Fibroblast of skin of back (primary cell): Measurements from ENCODE around the gene HSF4.

Source experiments
- DNase-seq: peaks from one replicate; pipeline ENCODE4 v3.0.0-alpha.2; 2013

The HSF4 gene

DNA sequence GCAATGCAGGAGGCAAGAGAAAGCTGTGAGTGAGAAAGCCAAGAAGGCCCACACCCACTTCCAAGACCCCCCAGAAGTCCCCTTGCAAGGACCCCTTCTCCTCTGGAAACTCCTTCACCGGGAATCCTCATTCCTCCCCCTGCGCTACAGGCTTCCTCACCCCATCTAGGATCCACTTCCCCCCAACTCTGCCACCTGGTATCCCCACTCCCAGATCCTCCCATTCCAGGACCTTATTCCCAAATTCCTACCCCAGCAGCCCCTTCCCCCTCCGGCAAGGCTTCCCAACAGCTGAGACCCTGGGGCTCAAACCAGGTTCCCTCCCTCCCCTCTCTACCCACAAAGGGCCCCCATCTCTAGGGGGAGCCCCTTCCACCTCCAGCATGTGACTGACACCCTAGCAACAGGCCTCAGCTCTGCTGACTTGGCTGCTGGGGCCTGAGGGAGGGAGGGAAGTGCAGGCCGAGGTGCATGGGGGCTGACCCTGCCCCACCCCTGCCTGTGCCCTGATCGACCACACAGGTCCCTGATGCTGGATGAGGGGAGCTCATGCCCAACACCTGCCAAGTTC, 2.1 kb downstream of the HSF4 start:
- no peak for DNase-seq

DNA sequence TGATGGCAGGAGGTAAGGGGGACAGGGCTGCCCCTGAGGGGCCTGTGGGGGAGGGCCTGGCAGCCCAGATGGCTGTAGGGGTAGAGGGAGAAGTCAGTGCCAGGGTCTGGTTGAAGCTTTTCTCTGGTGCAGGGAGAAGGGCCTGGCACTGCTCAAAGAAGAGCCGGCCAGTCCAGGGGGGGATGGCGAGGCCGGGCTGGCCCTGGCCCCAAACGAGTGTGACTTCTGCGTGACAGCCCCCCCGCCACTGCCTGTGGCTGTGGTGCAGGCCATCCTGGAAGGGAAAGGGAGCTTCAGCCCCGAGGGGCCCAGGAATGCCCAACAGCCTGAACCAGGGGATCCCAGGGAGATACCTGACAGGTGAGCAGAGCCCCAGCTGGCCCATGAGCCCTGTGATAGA, 3.0 kb downstream of the HSF4 start:
- DNase-seq, result no peak

DNA sequence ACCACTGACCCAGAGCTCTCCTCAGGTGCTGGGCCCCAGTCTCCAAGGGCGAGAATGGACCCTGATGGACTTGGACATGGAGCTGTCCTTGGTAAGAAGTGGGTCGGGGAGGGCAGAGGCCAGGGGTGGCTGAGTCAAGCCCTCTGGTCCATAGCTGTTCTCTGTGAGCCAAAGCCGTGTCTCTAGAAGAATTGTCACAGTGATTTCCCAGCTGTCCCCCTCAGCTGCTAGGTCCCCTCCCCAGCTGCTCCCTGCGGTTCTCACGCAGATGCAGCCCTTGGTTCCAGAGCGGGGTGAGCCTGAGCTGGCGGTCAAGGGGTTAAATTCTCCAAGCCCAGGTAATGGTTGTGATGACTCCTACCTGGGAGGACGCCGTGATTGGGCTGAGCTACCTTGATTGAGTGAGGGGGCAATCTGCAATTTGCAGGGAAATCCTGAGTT, 4.5 kb downstream of the HSF4 start:
- DNase-seq, result no peak

DNA sequence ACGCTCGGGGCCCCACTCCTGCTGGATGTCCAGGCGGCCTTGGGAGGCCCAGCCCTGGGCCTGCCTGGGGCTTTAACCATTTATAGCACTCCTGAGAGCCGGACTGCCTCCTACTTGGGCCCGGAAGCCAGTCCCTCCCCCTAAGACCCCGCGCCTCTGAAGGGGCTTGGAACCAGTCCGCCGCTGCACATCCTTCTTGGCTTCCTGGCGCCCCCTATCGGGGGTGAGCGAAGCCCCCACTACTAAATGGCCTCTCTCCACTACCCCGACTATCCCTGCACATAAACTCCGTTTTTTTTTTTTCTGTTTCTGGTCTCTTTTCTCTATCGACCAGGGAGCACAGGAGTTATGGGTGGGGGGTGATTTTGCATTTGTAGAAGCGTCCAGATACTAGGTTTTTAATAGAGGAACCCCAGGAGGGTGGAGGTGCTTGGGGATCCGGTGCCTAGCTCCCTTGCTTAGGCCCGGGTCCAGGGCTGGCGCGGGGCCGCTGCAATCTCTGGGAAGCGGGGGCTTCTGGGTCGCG, 5.2 kb downstream of the HSF4 start:
- no peak for DNase-seq

DNA sequence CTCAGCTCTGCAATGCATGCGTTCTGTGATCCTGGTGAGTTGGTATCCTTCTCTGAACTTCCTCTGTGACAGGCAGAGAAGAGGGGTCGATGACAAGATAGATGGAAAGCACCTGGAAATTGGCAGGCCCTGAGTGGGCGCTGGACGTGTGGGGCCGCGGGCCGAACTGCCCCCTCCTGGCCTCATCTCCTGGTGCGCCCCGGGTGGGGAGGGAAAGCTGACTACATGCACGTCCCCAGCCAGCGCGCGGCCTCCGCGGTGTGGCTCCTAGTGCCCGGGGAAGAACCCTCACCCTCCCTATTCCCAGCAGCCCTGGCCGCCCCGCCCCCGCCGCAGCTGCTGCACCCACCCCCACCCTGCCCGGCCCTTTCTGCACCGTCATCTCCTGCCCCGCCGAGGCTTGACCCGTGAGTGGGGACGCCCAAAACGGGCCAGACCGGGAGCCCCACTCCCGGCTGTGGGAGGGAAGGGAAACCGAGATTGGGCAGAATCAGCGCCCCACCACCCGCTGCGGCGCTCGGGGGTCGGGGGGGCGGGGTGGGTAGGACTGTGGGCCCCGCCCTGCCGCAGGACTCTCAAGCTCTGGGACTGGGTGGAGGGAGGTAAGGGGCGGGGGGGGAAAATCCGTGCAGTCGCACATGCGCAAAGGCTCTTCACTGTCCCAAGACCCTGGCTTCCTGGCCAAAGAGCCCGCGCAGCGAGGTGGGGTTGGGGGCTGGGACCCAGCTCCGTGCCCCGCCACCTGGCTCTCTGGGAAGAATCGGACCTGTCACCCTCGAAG, 5.8 kb downstream of the HSF4 start, which contains the start of gene NOL3:
TSS of gene NOL3 (plus strand) at position 371 of the 781 bp plus-strand sequence.
- DNase-seq, result peak; percentile 86

DNA sequence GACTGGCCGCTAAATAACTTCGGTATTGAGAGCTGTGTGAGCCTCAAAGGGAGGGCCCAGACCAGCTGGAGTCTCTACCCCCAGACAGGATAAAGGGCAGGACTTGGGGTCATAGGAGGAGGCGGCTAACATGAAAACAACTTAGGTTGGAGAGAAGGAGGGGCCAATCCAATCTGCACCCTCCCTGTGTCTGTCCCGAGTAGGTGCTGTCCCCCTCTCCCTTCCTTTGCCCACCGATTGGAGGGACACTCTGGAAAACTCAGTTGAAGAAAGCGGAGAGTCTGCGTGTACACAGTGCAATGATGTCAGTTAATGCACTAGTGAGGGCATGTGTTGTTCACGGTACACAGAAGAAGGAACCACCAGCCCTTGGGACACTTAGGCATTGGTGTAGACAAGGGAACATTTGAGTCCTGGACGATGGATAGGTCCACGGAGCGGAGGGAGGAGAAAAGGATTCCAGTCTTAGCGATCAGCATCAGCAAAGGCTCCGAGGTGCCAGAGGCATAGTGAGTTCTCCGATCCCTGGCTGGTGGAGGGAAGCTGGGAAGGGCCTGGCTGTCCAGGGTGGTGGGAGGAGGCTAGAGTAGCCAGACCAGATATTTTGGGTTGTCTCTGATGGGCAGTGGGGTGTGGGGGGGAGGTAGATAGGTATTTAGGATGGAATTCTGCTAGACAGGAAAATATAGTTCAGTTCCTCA, 6.6 kb downstream of the HSF4 start:
- DNase-seq, result no peak

DNA sequence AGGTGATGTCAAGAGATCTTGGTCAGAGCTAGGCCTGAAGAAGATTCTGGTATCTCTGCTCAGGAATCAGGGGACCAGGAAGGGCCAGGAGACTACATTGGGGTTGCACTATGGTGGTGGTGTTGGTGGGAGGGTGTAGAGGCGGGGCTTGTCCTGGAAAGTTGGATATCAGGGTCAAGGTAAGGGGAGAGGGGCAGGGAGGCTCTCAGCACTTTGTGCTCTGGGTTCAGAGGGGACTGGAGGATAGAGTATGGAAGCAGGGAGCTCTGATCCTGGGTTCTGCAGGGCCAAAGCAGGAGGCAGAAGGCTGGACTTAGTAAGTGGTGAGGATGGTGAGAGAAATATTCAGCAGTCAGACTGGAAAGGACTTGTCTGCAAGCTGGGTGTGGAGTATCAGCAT, 8.8 kb downstream of the HSF4 start:
- DNase-seq, result no peak

DNA sequence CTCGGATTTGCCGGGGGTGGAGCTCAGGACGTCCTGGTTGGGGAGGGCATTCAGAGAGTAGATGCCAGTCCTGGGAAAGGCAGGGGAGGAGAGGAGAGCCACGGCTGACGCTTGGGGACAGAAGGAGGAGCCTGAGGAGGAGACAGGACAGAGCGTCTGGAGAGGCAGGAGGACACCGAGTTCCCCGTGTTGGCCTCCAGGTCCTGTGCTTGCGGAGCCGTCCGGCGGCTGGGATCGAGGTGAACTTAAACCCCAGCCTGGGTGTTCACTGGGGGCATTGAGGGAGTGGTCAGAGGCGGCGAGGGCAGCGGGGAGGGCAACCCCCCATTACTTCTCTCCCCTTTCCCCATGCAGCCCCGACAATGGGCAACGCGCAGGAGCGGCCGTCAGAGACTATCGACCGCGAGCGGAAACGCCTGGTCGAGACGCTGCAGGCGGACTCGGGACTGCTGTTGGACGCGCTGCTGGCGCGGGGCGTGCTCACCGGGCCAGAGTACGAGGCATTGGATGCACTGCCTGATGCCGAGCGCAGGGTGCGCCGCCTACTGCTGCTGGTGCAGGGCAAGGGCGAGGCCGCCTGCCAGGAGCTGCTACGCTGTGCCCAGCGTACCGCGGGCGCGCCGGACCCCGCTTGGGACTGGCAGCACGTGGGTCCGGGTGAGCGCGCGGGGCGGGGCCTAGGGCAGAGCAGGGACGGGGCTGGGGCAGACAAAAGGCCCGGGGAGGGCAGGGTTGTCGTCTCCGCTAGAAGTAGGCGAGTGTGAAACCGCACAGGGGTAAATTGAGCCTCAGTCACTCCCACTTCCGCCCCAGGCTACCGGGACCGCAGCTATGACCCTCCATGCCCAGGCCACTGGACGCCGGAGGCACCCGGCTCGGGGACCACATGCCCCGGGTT, 9.5 kb downstream of the HSF4 start:
- peak; percentile 84 for DNase-seq

DNA sequence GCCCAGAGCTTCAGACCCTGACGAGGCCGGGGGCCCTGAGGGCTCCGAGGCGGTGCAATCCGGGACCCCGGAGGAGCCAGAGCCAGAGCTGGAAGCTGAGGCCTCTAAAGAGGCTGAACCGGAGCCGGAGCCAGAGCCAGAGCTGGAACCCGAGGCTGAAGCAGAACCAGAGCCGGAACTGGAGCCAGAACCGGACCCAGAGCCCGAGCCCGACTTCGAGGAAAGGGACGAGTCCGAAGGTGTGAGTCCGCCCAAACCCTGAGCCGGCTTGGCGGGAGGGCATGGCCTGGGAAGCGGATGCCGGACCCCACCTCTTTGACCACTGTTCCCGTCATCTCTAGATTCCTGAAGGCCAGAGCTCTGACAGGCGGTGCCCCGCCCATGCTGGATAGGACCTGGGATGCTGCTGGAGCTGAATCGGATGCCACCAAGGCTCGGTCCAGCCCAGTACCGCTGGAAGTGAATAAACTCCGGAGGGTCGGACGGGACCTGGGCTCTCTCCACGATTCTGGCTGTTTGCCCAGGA, 10.2 kb downstream of the HSF4 start:
- no peak for DNase-seq

DNA sequence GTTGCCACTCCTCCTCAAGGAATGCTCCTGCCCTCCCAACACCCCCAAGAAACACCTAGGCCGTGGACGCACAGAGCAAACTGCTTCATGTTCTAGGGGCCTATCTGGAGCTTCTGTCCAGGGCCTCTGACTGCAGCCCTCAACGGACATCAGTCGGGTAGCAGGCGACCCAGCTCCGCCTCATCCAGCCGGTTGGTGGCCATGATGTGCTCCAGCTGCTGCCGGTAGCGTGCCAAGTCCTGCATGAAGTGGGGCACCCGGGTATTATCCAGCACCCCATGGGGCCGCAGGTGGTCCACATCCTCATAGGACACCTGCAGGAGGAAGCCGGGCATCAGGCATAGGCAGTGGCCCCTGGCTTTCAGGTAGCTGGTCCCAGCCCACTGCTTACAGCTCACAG, 12.1 kb downstream of the HSF4 start:
- DNase-seq, result no peak

DNA sequence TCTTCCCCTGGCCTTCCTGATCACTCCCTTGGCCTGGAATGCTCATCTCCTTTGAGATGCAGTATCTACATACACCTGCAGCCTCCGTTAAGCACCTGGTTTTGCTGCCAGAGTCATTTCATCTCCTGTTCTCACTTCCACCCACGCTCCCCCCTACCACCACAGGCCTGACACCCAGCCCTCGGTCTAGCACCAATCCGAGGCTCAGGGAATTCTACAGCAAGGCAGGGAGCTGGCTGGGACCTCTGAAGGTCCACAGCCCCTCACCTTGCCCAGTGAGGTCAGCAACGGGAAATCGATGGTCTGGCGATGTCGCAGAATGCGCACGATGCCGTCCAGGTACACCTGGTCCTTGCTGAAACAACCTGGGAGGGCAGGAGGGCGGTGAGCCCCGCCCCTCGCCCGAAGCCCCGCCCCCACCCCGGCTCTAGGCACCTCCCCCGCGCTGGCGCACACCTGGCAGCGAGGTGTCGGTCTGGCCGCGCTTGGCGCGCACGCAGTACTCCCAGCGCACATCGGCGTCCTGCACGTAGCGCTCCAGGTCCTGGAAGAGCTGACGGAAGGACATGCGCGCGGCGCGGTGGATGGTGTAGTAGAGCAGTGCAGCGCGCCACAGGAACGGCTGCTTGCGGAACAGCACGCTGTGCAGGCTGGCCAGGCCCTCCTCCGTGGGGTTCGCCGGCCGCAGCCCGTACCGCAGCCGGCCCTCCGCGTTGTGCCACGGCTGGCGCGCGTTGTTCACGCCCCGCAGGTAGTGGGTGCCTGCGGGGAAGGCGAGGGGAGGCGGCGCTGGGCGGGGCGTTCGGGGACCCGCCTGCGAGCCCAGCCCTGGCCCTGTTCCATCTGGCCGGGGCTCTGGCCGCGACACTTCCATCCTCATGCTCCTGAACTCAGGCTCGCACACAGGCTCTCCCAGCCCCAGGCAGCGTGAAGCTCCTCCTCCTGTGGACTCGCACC, 13.5 kb downstream of the HSF4 start:
- peak; percentile 42 for DNase-seq

DNA sequence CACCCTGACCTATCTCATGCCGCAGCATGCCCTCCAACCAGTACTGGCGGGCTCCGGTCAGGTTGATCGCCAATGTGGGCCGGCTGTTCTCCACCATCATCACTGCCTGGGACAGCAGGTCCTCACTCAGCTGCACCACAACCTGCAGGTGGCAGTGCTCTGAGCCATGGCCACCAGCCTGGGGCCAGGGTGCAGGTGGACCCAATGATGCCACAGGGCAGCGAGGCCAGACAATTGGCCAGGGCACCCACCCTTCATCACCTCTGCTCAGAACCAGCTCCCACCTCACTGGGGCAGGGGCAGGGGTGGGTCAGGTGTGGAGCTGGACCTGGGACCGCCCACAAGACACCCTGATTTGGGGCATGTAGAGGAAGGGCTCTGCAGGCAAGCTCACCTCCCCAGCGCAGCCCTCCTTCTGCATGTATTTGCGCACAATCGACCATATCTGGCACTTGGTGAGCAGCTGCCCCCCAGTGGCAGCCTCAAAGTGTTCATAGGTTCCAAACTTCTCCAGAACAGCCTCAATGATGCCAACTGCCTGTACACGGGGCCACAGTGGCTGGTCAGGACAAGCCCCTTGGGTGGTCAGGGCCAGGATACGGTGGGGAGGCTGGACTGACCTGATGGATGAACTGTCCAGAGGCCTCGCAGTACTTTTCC, 15.0 kb downstream of the HSF4 start:
- no peak for DNase-seq

DNA sequence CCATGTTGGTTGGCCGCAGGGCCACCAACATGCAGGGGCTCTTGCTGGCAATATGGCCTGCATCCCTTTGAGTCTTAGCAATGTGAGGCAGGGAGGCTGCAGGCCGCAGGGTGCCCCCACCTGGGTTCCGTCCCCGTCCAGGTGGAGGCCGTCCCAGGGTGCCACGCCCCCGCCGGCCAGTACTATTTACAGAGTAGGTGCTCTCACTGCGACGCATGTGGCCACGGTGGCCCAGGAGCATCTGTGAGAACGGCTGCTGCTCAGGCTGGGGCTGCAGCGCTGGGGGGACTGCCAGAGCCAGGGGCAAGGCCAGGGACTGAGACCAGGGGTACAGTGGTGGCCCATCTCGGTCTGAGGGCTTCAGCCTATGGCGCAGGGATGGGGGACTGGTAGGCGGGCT, 15.6 kb downstream of the HSF4 start:
- DNase-seq, result no peak

DNA sequence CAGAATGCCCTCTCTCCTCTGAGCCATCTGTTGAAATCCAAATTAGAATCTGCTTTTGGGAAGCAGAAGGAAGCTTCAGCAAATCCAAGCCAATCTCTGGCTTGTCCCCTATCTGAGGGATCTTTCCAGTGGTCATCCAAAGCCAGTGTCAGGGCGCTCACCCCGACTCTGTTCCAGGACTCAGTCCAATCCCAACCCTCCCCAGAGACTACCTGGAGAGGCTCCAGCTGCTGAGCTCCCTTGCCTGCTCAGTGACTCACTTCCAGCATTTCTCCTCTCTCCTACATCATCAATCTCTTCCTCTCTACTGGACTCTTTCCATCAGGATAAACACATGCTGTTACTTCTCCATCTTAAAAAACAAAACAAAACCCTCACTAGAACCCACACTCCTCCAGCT, 16.8 kb downstream of the HSF4 start:
- DNase-seq, result peak; percentile 70

DNA sequence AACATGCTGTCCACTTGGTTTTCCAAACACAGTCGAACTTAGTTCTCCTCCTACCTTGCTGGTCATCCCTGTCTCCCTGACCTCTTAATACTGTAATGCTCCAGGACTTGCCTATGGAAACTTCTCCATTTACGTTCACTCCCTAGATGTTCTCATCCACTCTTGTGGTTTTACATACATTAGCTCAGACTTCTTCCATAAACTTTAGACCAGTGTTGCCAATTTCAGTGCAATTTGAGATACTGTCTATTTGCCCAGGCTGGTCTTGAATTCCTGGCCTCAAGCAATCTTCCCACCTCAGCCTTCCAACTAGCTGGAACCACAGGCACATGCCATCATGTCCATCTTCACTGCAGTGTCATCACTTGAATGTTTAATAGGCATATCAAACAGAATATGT, 17.7 kb downstream of the HSF4 start:
- no peak for DNase-seq

DNA sequence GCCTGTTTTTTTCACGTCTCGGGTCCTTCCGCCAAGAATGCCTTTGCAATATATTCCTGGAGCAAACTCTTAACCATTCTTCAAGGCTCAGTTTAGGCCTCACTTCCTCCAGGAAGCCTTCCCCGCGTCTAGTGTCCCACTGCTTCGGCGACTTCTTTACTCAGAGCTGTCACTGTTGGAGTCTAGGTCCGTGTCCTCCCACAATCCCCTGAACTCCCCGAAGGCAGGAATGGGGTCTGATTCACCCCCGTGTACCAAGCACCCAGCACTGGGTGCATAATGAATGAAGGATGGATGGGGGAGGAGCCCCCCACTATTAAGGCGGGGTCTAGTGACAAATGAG, 18.7 kb downstream of the HSF4 start:
- DNase-seq, result no peak

DNA sequence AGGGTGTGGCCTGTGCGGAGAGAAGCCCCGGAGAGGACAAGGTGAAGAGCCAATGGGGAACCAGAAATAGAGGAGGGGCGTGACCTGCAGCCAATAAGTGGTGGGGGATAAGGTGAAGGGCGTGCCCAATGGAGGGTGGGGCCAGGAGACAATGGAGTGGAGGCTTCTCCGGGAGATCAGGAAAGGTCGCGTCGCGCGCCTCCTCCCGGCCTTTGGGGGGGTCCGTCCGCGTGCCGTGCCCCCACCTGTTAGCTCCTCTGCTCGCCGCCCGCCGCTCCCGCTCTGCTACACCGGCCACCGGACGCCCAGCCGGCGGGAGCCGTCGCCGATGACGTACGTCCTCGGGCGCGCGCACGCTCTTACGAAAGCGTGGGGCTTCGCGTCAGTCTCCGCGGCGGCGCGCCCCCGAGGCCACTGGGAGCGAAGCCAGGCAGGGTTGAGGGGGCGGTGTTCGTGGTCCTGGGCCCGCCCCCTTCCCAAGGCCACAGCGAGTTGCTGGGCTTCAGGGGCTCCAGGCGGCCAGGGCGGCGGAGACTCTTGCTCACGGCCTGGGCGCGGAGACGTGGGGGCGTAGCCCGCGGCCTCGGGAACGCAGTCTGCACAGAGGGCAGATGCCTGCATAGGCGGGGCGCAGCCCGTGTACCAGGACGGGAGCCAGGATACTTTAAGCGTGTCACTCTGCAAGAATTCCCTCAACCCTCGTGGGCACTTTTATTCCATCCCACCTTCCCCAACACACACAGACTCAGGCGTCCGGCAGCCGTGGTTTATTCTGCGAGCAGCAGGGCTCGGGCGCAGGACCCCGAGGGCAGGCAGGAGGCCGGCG, 19.3 kb downstream of the HSF4 start, which contains the start of gene MATCAP1:
TSS of gene MATCAP1 (minus strand) at position 337 of the 826 bp plus-strand sequence. CDS start 3,353 bp downstream, outside the sequence.
- peak; percentile 98 for DNase-seq

DNA sequence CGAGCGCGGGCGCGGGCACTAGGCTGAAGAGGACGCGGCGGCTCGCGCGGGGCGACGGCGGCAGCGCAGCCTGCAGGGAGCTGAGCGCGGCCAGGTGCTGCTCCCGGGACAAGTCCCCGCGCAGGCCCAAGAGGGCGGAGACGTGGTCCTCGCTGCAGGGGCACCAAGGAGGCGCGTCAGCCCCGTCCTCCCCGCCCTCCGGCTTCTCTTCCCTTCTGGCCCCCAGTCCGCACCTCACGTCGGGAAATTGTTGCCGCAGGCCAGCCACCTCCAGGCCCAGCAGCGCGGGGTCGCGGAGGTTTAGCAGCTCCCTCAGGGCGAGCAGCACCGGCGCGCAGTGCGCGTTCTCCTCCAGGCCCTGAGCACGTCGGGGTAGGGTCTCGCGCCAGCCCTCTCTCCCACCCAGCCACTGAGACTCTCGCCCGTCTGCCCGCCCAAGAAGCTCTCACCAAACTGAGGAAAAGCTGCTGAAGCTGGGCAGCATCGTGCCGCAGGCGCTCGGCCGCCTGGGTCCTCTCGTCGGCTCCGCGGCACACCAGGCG, 20.0 kb downstream of the HSF4 start:
- DNase-seq, result no peak

DNA sequence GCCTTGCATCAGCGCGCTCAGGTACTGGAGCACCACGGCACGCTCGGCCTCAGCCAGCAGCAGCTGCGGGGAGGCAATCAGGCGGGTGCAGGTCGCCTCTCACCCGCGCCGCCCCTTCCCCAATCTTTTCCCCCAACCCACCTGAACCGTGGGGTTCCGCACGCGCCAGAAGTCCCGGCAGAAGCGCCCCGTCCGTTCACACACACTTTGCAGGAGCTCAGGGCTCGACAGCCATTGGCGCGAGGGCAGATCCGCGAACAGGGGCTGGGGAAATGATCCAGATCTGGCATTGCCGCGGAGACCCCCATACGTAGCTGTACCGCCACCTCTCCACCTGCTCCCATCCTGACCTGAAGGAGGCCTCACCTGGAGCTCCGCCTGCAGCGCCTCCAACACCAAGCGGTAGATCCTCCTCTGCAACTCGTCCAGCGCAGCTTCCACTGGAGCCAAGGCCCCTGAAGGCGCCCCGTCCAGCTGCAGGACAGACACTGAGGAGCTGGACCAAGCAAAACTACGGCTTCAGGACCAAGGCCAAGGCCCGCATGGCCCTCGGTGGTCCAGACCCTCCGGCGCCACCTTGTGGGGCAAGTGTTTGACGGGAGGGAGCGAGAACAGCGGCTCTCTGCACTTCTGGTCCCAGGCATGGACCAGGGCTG, 20.6 kb downstream of the HSF4 start:
- DNase-seq, result peak; percentile 86
